ENCODE results near the gene CAMK1D. TPM values are rescaled to one million over a fixed set of nuclear protein-coding genes. Genes with fewer than 3 reads are reported as not detected.
A peak's percentile ranks its signal among the peaks of the same experiment; 100 is the strongest.

CAMK1D gene
- total and polyA plus RNA-seq, 2 of the 4 experiments (the other 2 are of a cell fraction), result 5.0 to 5.3 TPM

DNA sequence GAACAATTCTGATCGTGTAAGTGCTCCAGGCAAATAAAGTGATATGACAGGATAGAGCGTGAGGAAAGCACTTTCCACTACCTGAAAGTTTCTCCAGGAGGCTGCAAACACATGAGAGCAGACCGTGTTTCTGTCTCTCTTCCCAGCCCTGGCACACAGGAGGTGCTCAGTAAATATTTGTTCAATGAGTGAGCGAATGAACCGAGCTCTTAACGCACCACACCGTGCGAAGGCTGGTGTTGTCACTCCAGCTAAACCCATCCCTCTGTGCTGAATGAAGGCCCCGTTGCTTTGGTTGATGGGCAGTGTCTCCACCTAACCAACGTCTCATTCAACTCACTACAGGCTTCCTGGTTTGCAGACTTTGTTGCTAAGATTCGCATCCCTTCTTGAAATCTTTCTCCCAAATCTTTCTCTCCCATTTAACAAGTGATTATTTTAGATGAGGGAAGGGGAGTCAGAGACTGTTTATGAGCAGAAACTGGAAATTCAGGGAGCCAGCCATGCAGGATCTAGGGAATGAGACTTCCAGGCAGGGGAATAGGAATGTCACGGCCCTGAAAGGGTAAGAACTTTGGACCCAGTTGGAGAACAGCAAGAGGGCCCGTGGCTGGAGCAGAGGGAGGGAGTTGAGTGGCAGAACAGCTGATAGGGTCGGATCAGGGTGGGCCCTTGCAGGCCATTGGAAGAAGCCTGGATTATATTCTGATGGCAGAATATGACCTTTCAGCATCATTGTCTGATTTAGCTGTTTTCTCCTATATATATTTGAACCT, 282.6 kb downstream of the CAMK1D start (continued):
- no peak for TF ChIP-seq RAD21 (IDR thresholded peaks at IDR 0.05; ENCODE audit: low read length)

DNA sequence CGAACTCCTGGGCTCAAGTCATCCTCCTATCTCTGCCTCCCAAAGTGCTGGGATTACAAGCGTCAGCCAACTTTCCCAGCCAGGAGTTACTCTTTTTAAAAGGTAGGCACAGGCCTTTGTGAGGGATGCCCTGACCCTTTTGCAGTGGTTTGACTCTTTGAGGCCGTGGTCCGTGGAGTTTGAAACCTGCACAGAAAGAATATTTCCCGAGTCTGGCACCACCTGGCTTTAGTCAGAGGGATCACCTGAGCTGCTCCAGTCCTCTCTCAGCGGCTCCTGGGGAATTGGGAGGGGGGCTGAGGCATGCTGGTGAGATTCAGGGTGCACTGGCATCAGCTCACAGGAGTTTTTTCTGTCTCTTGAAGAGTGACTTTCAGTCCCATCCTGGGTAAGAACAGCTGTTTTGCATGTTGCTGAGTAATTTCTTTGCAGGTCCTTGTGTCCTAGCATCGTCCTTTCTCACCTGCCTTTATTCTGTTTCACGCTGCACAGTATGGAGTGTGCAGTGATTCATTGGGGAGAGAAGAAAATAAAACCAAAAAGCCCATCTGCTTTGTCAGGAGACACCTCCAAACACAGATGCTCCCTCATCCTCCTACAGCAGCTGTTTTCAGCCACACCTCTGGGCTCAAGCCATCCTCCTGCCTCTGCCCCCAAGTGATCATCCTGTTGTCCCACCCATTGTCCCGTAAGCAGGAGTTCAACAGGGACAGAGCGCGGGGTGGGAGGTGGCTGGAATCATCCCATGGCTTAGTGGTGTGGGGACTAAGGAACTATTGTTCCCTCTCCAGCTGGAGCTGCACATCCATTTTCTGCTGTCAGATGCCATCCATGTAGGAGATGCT, 284.7 kb downstream of the CAMK1D start:
- peaks cover 9% of the 10 kb centered on the region; the same call in 1 of the 2 replicates for H3K4me1 ChIP-seq (ENCODE audit: control insufficient read depth, insufficient read depth, low read length)
- H3K4me2 ChIP-seq (ENCODE audit: low read depth, low read length), result no peak overlapping the region
- no peak overlapping the region for H3K4ac ChIP-seq (ENCODE audit: low read depth, low read length)
- in situ Hi-C loops (cut with MboI; ENCODE audit: low sequenced_read_pairs), result no loop called here
- H2BK5ac ChIP-seq (ENCODE audit: low read depth, low read length, poor library complexity, severe bottlenecking), result no peak overlapping the region
- dilution Hi-C loops (cut with HindIII; ENCODE audit: low sequenced_read_pairs, unreplicated experiment), result no loop called here
- no peaks in the 10 kb centered on the region for H3K27me3 ChIP-seq (ENCODE audit: control insufficient read depth, insufficient read depth, low read length)
- WGBS, 2 experiments (ENCODE audit: extremely low coverage in 2 of 2, insufficient read length in 1 of 2), result 78% methylated on average over 4 of the region's 11 CpGs; no CpG with 5 or more reads in 1 of the 2 experiments
- H3K36me3 ChIP-seq (ENCODE audit: control insufficient read depth, insufficient read depth, low read length), result no peaks in the 10 kb centered on the region
- no peak overlapping the region for H4K8ac ChIP-seq (ENCODE audit: low read depth in 2 of 2, low read length in 2 of 2)
- no peak overlapping the region for H2BK15ac ChIP-seq (ENCODE audit: low read depth, low read length)
- DNase-seq (no peak), ATAC-seq (ENCODE audit: low read depth) (no peak)
- H3K4me3 ChIP-seq (ENCODE audit: insufficient read depth, low read depth, low read length), result no peak overlapping the region
- no peak overlapping the region for H2BK120ac ChIP-seq (ENCODE audit: low read depth, low read length)
- TF ChIP-seq MAFK (IDR thresholded peaks at IDR 0.05; ENCODE audit: low read depth, low read length), result no peak
- H3K9me3 ChIP-seq (ENCODE audit: control insufficient read depth, insufficient read depth, low read length), result peaks cover 9% of the 10 kb centered on the region
- no peak overlapping the region for H2AK5ac ChIP-seq (ENCODE audit: low read depth, low read length)
- H3K9me1 ChIP-seq (ENCODE audit: insufficient read depth, low read length), result no peaks in the 10 kb centered on the region
- no peak overlapping the region for H4K5ac ChIP-seq (ENCODE audit: low read depth, low read length)
- no peak overlapping the region for H2AK9ac ChIP-seq (replicated peaks; ENCODE audit: low read depth, low read length, poor library complexity)
- POLR2A ChIA-PET (ENCODE audit: unreplicated experiment), result no interaction called here
- no peaks in the 10 kb centered on the region for H4K20me1 ChIP-seq (ENCODE audit: insufficient read depth, low read length)
- intact Hi-C loops (cut with micrococcal nuclease), result no loop called here
- no peak overlapping the region for H2BK20ac ChIP-seq (ENCODE audit: low read depth, low read length)
- H3K79me1 ChIP-seq (ENCODE audit: low read depth in 1 of 2, low read length in 2 of 2), result no peaks in the 10 kb centered on the region
- peak overlapping the region; percentile 24 for H2AFZ ChIP-seq (replicated peaks; ENCODE audit: low read length, poor library complexity)
- BruUV-seq (replicated peaks), result no TSS peak
- H3K23ac ChIP-seq (ENCODE audit: low read depth, low read length), result no peak overlapping the region
- no peak overlapping the region for H3K18ac ChIP-seq (ENCODE audit: low read depth, low read length)
- no peak overlapping the region for H3K14ac ChIP-seq (replicated peaks; ENCODE audit: low read depth, low read length)
- H3K27ac ChIP-seq (ENCODE audit: insufficient read depth, low read length), result no peak overlapping the region
- H4K91ac ChIP-seq (ENCODE audit: insufficient read depth, low read depth, low read length), result no peak overlapping the region
- no peak overlapping the region for H3K9ac ChIP-seq (ENCODE audit: low read depth, low read length)
- H3K56ac ChIP-seq (ENCODE audit: extremely low read depth, insufficient read depth, low read length), result no peak overlapping the region
- CTCF ChIA-PET, result no interaction called here

All from IMR-90 (cell line).